Adrenal gland (tissue), 12 donors: Measurements from ENCODE around the gene GOLGB1. TPM values are rescaled to one million over a fixed set of nuclear protein-coding genes. Genes with fewer than 3 reads are reported as not detected.
A peak's percentile ranks its signal among the peaks of the same experiment; 100 is the strongest.

Experiments
- DNase-seq, 7 donors: peaks; one replicate each; pipeline ENCODE4 v3.0.0-alpha.2; 2019 to 2020
- H3K27ac ChIP-seq, 5 donors: fragments of 200-600 bp; sonication (generic) in 4 of 5; 1 replicate in 3 of 5; 2 replicates in 2 of 5; pipeline versions ENCODE4 v1.5.1 to v1.8.0; 2016 to 2020; ENCODE audit warnings: mild to moderate bottlenecking in 1 of 5
- H3K27me3 ChIP-seq: fragments of 200-600 bp; 2 replicates; pipeline ENCODE4 v1.8.0; 2021
- H3K36me3 ChIP-seq, 2 donors: fragments of 200-600 bp; replicated peaks in 1 of 2; 1 replicate in 1 of 2; 2 replicates in 1 of 2; pipeline versions ENCODE4 v1.5.1 to v1.8.0; 2018 to 2022
- H3K4me1 ChIP-seq, 2 donors: fragments of 200-600 bp; replicated peaks in 1 of 2; 1 replicate in 1 of 2; 2 replicates in 1 of 2; pipeline versions ENCODE4 v1.5.1 to v1.8.0; 2018 to 2021
- H3K4me3 ChIP-seq, 4 donors: fragments of 200-600 bp; sonication (generic) in 3 of 4; one replicate each; pipeline ENCODE4 v1.5.1; 2016 to 2018
- H3K9me3 ChIP-seq, 3 donors: fragments of 200-600 bp; sonication (generic) in 1 of 3; replicated peaks in 1 of 3; 1 replicate in 2 of 3; 2 replicates in 1 of 3; pipeline versions ENCODE4 v1.5.1 to v1.8.0; 2016 to 2021
- CTCF ChIP-seq, 6 experiments: fragments of 450-650 bp in 4 of 6; fragments of 200-600 bp in 2 of 6; sonication (generic) in 1 of 6; IDR thresholded peaks; 1 replicate in 5 of 6; 2 replicates in 1 of 6; pipeline versions ENCODE4 v1.5.1 to v1.8.0; 2016 to 2021; ENCODE audit warnings: antibody characterized with exemption in 6 of 6, mild to moderate bottlenecking in 2 of 6, moderate library complexity in 1 of 6
- POLR2A ChIP-seq, 2 donors: fragments of 450-650 bp; IDR thresholded peaks; one replicate each; pipeline ENCODE4 v1.6.1; 2017; ENCODE audit warnings: antibody characterized with exemption in 2 of 2, mild to moderate bottlenecking in 2 of 2, moderate library complexity in 1 of 2
- WGBS, 4 donors: extraction: QIAGEN DNeasy Blood & Tissue Kit in 2 of 4; methylation state at CpG; one replicate each; pipeline versions ENCODE4 v1.1.5 to v1.1.7; 2013 to 2017; 5-methylcytosine and 5-hydroxymethylcytosine counted together
- intact Hi-C, 2 donors: fragments of 100-400 bp; cut with DNase I; formaldehyde crosslinking; loops; one replicate each; pipeline versions ENCODE4 v1.14.1 to v1.15.0; 2022 to 2023
- polyA plus RNA-seq, 3 donors: library from polyadenylated mRNA; stranded (reverse); fragments of 200-250 nt in 2 of 3; fragments of 350-450 nt in 1 of 3; fragmentation: Illumina TruSeq in 1 of 3; extraction: RNeasy Lipid Tissue Mini Kit (QIAGEN cat#74804) in 1 of 3; gene quantifications; one replicate each; pipeline ENCODE4 v1.2.3, GENCODE V29; 2013 to 2014
- total RNA-seq, 9 donors: library from RNA; depleted of rRNA in 4 of 9; stranded (reverse); fragments of >200 nt in 4 of 9; fragments of 120-200 nt in 1 of 9; fragmentation: NEBNext Ultra II Directional in 1 of 9; extraction: Animal tissue kit (Norgen Biotek cat#: 25700) in 1 of 9; gene quantifications; one replicate each; pipeline versions ENCODE4 v1.1.0 to v1.2.4, GENCODE V29; 2013 to 2023
- donor health status: healthy with polysubstance abuse.
- donor health status: Bipolar disorder and iron deficiency.
- donor health status: DM: yes; HTN: yes; CAD: no.
- donor health status: DM: no; HTN: no; CAD: no.
- donor health status: DM: no; HTN: no; CAD: no.
- donor health status: DM: yes; HTN: yes; CAD: no.

GOLGB1 gene
- total and polyA plus RNA-seq, 12 donors: 31.6 to 118 (median 73.3) TPM

- peaks cover 0 to 11% (median 0%) of the 10 kb centered on the region in 3 donors for H3K9me3 ChIP-seq
- TF ChIP-seq POLR2A (IDR thresholded peaks at IDR 0.05) (no peak), CTCF (IDR thresholded peaks at IDR 0.05) (no peak)
- H3K27ac ChIP-seq: no peak overlapping the region
- intact Hi-C loops: no loop called here
- no peak for DNase-seq
- H3K27me3 ChIP-seq: no peaks in the 10 kb centered on the region
- WGBS, 4 donors: 89 to 100% (median 94%) methylated on average over 1 of the region's 1 CpG
- H3K36me3 ChIP-seq: peaks cover 0 to 37% of the 10 kb centered on the region in 2 donors
- peaks cover 0 to 9% of the 10 kb centered on the region in 2 donors for H3K4me1 ChIP-seq
- no peak overlapping the region for H3K4me3 ChIP-seq
These were observed 67.7 kb downstream of the GOLGB1 start for GRCh38 chr3:121681792-121682191.

- H3K4me1 ChIP-seq: peaks cover 0 to 9% of the 10 kb centered on the region in 2 donors
- no peak for DNase-seq
- peaks cover 0 to 62% of the 10 kb centered on the region in 2 donors for H3K36me3 ChIP-seq
- H3K27me3 ChIP-seq: no peaks in the 10 kb centered on the region
- 93 to 98% (median 95%) methylated on average over 2 of the region's 2 CpGs for WGBS, 4 donors
- TF ChIP-seq CTCF (IDR thresholded peaks at IDR 0.05): no peak
- no peak for TF ChIP-seq POLR2A (IDR thresholded peaks at IDR 0.05)
- no peak overlapping the region for H3K4me3 ChIP-seq
- no peak overlapping the region for H3K27ac ChIP-seq
- no peaks in the 10 kb centered on the region for H3K9me3 ChIP-seq
- intact Hi-C loops: no loop called here
These were observed 72.4 kb downstream of the GOLGB1 start for GRCh38 chr3:121677141-121677540.

- peak overlapping the region in 2 of 5 donors; percentile 28 to 38 for H3K27ac ChIP-seq
- no peak overlapping the region for H3K4me3 ChIP-seq
- DNase-seq: no peak
- H3K27me3 ChIP-seq: no peaks in the 10 kb centered on the region
- H3K9me3 ChIP-seq: no peaks in the 10 kb centered on the region
- peaks cover 0 to 50% of the 10 kb centered on the region in 2 donors for H3K36me3 ChIP-seq
- TF ChIP-seq POLR2A (IDR thresholded peaks at IDR 0.05): no peak
- TF ChIP-seq CTCF (IDR thresholded peaks at IDR 0.05): no peak
- intact Hi-C loops: no loop called here
- H3K4me1 ChIP-seq: no peaks in the 10 kb centered on the region
These were observed 78.9 kb downstream of the GOLGB1 start for GRCh38 chr3:121670676-121671075.

GRCh38 chr3:121667333-121667732 lies 82.2 kb downstream of the GOLGB1 start:
- Histone ChIP-seq H3K4me3 (no peak overlapping the region), H3K27ac (peak overlapping the region in 2 of 5 donors; percentile 6 to 38), H3K27me3 (no peaks in the 10 kb centered on the region), H3K4me1 (no peaks in the 10 kb centered on the region), H3K36me3 (peaks cover 0 to 66% of the 10 kb centered on the region in 2 donors), H3K9me3 (no peaks in the 10 kb centered on the region)
- 74 to 83% (median 79%) methylated on average over 4 of the region's 4 CpGs for WGBS, 4 donors
- no peak for DNase-seq
- intact Hi-C loops: no loop called here
- TF ChIP-seq CTCF (IDR thresholded peaks at IDR 0.05) (no peak), POLR2A (IDR thresholded peaks at IDR 0.05) (no peak)
